AG04449 (cell line): ENCODE measurements around the gene ORMDL2.
"Not testable (repeated sequence)": the region's sequence is repeated elsewhere in the genome, so short reads cannot be mapped to it uniquely, and the experiment has no call there.

ENCODE experiments used
- CTCF ChIA-PET: fragments of 350-600 bp; formaldehyde crosslinking; extraction: SDS; loops from one replicate; lab custom pipeline; 2021; ENCODE audit warnings: antibody characterized with exemption; lab: Yijun Ruan, JAX
- POLR2A ChIA-PET: fragments of 400-600, 350-600 bp; formaldehyde crosslinking; extraction: SDS; loops from one replicate; lab custom pipeline; 2020; ENCODE audit warnings: antibody characterized with exemption, inconsistent platforms; lab: Yijun Ruan, JAX
- DNase-seq: peaks from one replicate; pipeline ENCODE4 v3.0.0-alpha.2; 2010; ENCODE audit warnings: low read depth, low spot score
- H3K4me3 ChIP-seq: 2 replicates; pipeline ENCODE4 v1.5.1; 2011; ENCODE audit warnings: low read depth, mild to moderate bottlenecking, control low read depth, low read length
- CTCF ChIP-seq: IDR thresholded peaks from one replicate; pipeline ENCODE4 v1.5.1; 2011; ENCODE audit warnings: mild to moderate bottlenecking, moderate library complexity, low read length, control low read depth, inconsistent platforms; ENCODE audit not compliant: insufficient read depth; ENCODE audit errors: missing control alignments

Gene ORMDL2

GRCh38 chr12:55862286-55862685, 44.4 kb downstream of the ORMDL2 start:
- no peak overlapping the region for H3K4me3 ChIP-seq
- TF ChIP-seq CTCF = no peak
- POLR2A ChIA-PET = interaction anchor here (1.0 kb wide), 1 partner anchor 15 kb away, joined by 4 read pairs; no protein-coding TSS in a partner anchor
- no peak for DNase-seq
- CTCF ChIA-PET = interaction anchor here (0.6 kb wide), 1 partner anchor 45 kb away, joined by 3 read pairs; no protein-coding TSS in a partner anchor

- CTCF ChIA-PET, H3K4me3 ChIP-seq, POLR2A ChIA-PET, DNase-seq: not testable (repeated sequence)
Measured at GRCh38 chr12:55862931-55863330, 45.1 kb downstream of the ORMDL2 start.

GRCh38 chr12:55865327-55865726, 47.5 kb downstream of the ORMDL2 start:
- DNase-seq = no peak
- H3K4me3 ChIP-seq = no peak overlapping the region
- no peak for TF ChIP-seq CTCF
- ChIA-PET CTCF (no interaction called here), POLR2A (no interaction called here)

GRCh38 chr12:55866454-55867004, 48.7 kb downstream of the ORMDL2 start:
- H3K4me3 ChIP-seq, POLR2A ChIA-PET, DNase-seq: not testable (repeated sequence)
- CTCF ChIA-PET = interaction anchor here (1.1 kb wide), 1 partner anchor 11 kb away, joined by 3 read pairs; no protein-coding TSS in a partner anchor
